GM18511 (cell line): ENCODE results near the gene CISH.

Source experiments
- ATAC-seq: cut with Tn5 transposase; IDR thresholded peaks from one replicate; pipeline ENCODE4 v1.9.1; 2021; ENCODE audit warnings: mild to moderate bottlenecking, moderate library complexity; ENCODE audit not compliant: unreplicated experiment

CISH gene

GRCh38 chr3:50615190-50615589 lies 3.6 kb upstream of the CISH start:
- no peak for ATAC-seq

- no peak for ATAC-seq
These were observed 1.6 kb upstream of the CISH start for GRCh38 chr3:50612970-50613846.

GRCh38 chr3:50612234-50612882 lies 784 bp upstream of the CISH start:
- no peak for ATAC-seq

GRCh38 chr3:50610992-50611463 lies 546 bp downstream of the CISH start:
- ATAC-seq, result no peak

- no peak for ATAC-seq
These were observed 1.2 kb downstream of the CISH start for GRCh38 chr3:50610181-50610971.

- no peak for ATAC-seq
These were observed 1.9 kb downstream of the CISH start for GRCh38 chr3:50609763-50610085.

GRCh38 chr3:50609071-50609762 lies 2.4 kb downstream of the CISH start:
- ATAC-seq, result no peak

- no peak for ATAC-seq
These were observed 3.3 kb downstream of the CISH start for GRCh38 chr3:50608278-50608677.

GRCh38 chr3:50607271-50608091 lies 4.1 kb downstream of the CISH start:
- ATAC-seq, result no peak

GRCh38 chr3:50606596-50606995 lies 5.0 kb downstream of the CISH start:
- no peak for ATAC-seq

GRCh38 chr3:50605901-50606326 lies 5.7 kb downstream of the CISH start:
- ATAC-seq, result no peak

GRCh38 chr3:50604628-50605588 lies 6.7 kb downstream of the CISH start:
- ATAC-seq, result no peak

- no peak for ATAC-seq
These were observed 7.4 kb downstream of the CISH start for GRCh38 chr3:50604110-50604621.

GRCh38 chr3:50603261-50604109 lies 8.1 kb downstream of the CISH start:
- ATAC-seq, result no peak

- ATAC-seq, result no peak
These were observed 8.9 kb downstream of the CISH start for GRCh38 chr3:50602595-50603191.

GRCh38 chr3:50600841-50601591 lies 10.6 kb downstream of the CISH start:
- peak; percentile 84 for ATAC-seq
